H1 (cell line): Measurements from ENCODE around the gene ADCY9. TPM values are rescaled to one million over a fixed set of nuclear protein-coding genes. Genes with fewer than 3 reads are reported as not detected.

Experiments
- EP300 ChIP-seq, 2 experiments: IDR thresholded peaks; 1 replicate in 1 of 2; 2 replicates in 1 of 2; pipeline ENCODE4 v1.6.1; 2011 to 2012; ENCODE audit warnings: low read depth in 2 of 2, low read length in 2 of 2, mild to moderate bottlenecking in 2 of 2, borderline replicate concordance in 1 of 2, inconsistent platforms in 1 of 2, moderate library complexity in 1 of 2
- POLR2A ChIP-seq, 2 experiments: IDR thresholded peaks; 1 replicate in 1 of 2; 2 replicates in 1 of 2; pipeline ENCODE4 v1.6.1; 2011; ENCODE audit warnings: low read depth in 2 of 2, low read length in 2 of 2, mild to moderate bottlenecking in 2 of 2; ENCODE audit errors: control extremely low read depth in 1 of 2
- RAD21 ChIP-seq, 2 experiments: IDR thresholded peaks in 1 of 2; conservative IDR thresholded peaks in 1 of 2; 2 replicates each; pipeline ENCODE4 v1.6.1; 2011; ENCODE audit warnings: low read depth in 2 of 2, low read length in 2 of 2, improper control_type of control experiment in 1 of 2, inconsistent platforms in 1 of 2, mild to moderate bottlenecking in 1 of 2, moderate library complexity in 1 of 2
- RXRA ChIP-seq: IDR thresholded peaks from 2 replicates; pipeline ENCODE4 v1.6.1; 2011; ENCODE audit warnings: low read depth, mild to moderate bottlenecking, low read length, moderate library complexity; ENCODE audit not compliant: insufficient read depth
- polyA plus RNA-seq, 7 experiments: library from polyadenylated mRNA; depleted of rRNA in 3 of 7; stranded (reverse) in 5 of 7; unstranded in 2 of 7; fragments of >200 nt in 5 of 7; fragments of 200-250 nt in 2 of 7; gene quantifications; 1 replicate in 5 of 7; 2 replicates in 1 of 7; 4 replicates in 1 of 7; pipeline versions ENCODE4 v1.2.1 to v1.2.3, GENCODE V29; 2011 to 2013; ENCODE audit warnings: missing spikeins in 2 of 7, mixed read lengths in 2 of 7
- total RNA-seq: library from RNA; stranded (reverse); fragmentation: NEBNext Ultra II Directional; extraction: Animal tissue kit (Norgen Biotek cat#: 25700); gene quantifications from 2 replicates; pipeline ENCODE4 v1.2.1, GENCODE V29; 2021

Gene ADCY9
- total and polyA plus RNA-seq, 2 of the 8 experiments (the other 6 are each of a cell fraction or from before 2014, with no cell fraction given): 5.4 to 13.1 TPM

DNA sequence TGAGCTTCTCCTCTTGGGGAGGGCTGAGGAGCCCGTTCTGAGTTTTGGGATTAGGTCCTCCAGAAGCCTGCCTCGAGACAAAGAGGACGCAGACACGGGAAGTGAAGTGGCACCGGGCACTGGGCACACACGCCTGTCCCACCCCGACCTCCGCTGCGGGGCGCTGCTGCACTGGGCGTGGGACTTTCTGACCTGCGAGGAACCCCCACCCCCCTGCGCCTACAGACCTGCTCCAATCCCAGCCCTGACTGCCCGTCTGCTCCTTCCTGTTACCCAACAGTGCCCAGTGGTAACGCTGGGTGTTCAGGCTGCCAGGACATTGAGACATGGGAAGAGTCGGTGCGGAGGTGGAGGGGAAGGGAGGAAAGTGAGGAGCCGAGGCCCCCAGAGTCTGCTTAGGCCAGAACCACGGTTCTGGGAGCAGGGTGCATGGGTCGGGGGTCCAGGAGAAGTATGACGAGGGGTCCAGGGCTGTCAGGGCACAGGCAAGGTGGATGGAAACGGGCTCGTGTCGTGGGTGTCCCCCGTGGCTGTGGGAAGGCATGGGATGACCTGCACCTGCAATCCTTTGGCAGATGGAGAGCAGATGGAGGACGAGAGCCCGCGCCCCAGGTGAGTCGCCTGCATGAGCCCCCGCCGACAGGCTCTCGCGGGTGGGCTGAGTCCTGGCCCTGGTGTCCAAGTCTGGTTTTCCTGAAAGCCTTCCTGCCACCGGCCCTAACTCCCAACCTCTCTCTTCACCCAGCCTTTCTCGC, 123.8 kb downstream of the ADCY9 start (continued):
- TF ChIP-seq RAD21 (IDR thresholded peaks at IDR 0.05 in 1 of 2, conservative IDR thresholded peaks at IDR 0.05 in 1 of 2; ENCODE audit: low read depth in 2 of 2, low read length in 2 of 2) (no peak), RXRA (no peak), POLR2A (IDR thresholded peaks at IDR 0.05; ENCODE audit: control extremely low read depth in 1 of 2, low read depth in 2 of 2, low read length in 2 of 2) (no peak), EP300 (IDR thresholded peaks at IDR 0.05; ENCODE audit: borderline replicate concordance in 1 of 2, low read depth in 2 of 2, low read length in 2 of 2) (no peak)
